K562 (cell line): ENCODE measurements around the gene OR51Q1. TPM values are rescaled to one million over a fixed set of nuclear protein-coding genes. Genes with fewer than 3 reads are reported as not detected.

ENCODE experiments used
- CREB1 ChIP-seq, 2 experiments: sonication (generic) in 1 of 2; formaldehyde crosslinking in 1 of 2; IDR thresholded peaks; 2 replicates each; pipeline versions ENCODE4 v1.6.1 to v1.8.0; 2012 to 2022; ENCODE audit warnings: inconsistent platforms in 1 of 2, mild to moderate bottlenecking in 1 of 2, missing genetic modification reagents in 1 of 2, moderate library complexity in 1 of 2
- GATAD2A ChIP-seq: fragments of 450-650 bp; IDR thresholded peaks from 2 replicates; pipeline ENCODE4 v1.6.1; 2017
- GMEB1 ChIP-seq: fragments of 250-450 bp; sonication (Bioruptor Pico); IDR thresholded peaks from 2 replicates; pipeline ENCODE4 v1.4.0; 2020; ENCODE audit warnings: mild to moderate bottlenecking
- polyA plus RNA-seq, 8 experiments: library from polyadenylated mRNA; depleted of rRNA in 4 of 8; stranded (reverse) in 5 of 8; unstranded in 3 of 8; fragments of >200 nt; fragmentation: Nextera tagmentation in 2 of 8; fragmentation: Illumina TruSeq in 1 of 8; extraction: Ambion mirVana in 2 of 8; extraction: Trizol in 1 of 8; gene quantifications; 2 replicates each; pipeline versions ENCODE4 v1.2.1 to v1.2.3, GENCODE V29; 2011 to 2014; ENCODE audit warnings: inconsistent platforms in 1 of 8, missing spikeins in 1 of 8
- total RNA-seq, 7 experiments: library from RNA; depleted of rRNA in 6 of 7; stranded (reverse); fragments of >200 nt in 6 of 7; fragmentation: Illumina TruSeq in 2 of 7; extraction: Trizol in 2 of 7; gene quantifications; 2 replicates each; pipeline versions ENCODE4 v1.2.1 to v1.2.3, GENCODE V29; 2011 to 2021; ENCODE audit warnings: low replicate concordance in 1 of 7
- TF ChIP-seq, protein P1 (sequence below), 2 experiments: fragments of 450-650 bp; formaldehyde crosslinking in 1 of 2; IDR thresholded peaks; 2 replicates each; pipeline versions ENCODE4 v1.4.0 to v1.6.1; 2014 to 2020; ENCODE audit warnings: mild to moderate bottlenecking in 2 of 2, borderline replicate concordance in 1 of 2, low read depth in 1 of 2
- TF ChIP-seq, protein P2 (sequence below): fragments of 250-450 bp; sonication (Bioruptor Pico); IDR thresholded peaks from 2 replicates; pipeline ENCODE4 v1.5.0; 2021

OR51Q1 gene
- total and polyA plus RNA-seq, 9 of the 15 experiments (the other 6 are each of a cell fraction or from before 2014, with no cell fraction given), result 0.69 TPM; not detected in 8

DNA sequence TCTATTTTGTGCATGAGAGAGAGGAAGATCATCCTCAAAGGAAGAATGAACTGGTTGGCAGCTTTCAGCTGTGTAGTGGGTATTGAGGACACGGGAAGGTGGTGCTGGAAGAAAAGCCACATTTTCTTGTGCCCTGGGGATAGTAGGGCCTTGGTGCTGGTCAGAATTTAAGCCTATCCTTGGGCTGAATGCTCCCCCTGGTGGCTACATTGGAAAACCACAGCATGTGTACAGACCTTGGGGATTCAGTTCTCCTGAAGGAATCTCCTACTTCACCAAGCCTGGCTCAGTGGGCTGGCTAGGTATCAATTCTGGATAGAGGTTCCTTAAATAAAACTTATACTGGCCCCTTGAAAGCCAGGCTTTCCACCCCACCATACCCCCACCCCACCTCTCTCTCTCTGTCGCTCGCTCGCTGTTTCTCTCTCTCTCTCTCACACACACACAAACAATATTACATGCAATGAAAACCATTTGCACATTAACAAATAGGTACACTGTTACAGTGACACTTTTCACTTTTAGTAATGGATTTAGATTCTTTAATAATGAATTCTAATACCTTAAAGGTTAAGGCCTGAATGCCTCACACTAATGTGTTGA lies 41.1 kb upstream of the OR51Q1 start (continued):
- TF ChIP-seq, protein P1, sequence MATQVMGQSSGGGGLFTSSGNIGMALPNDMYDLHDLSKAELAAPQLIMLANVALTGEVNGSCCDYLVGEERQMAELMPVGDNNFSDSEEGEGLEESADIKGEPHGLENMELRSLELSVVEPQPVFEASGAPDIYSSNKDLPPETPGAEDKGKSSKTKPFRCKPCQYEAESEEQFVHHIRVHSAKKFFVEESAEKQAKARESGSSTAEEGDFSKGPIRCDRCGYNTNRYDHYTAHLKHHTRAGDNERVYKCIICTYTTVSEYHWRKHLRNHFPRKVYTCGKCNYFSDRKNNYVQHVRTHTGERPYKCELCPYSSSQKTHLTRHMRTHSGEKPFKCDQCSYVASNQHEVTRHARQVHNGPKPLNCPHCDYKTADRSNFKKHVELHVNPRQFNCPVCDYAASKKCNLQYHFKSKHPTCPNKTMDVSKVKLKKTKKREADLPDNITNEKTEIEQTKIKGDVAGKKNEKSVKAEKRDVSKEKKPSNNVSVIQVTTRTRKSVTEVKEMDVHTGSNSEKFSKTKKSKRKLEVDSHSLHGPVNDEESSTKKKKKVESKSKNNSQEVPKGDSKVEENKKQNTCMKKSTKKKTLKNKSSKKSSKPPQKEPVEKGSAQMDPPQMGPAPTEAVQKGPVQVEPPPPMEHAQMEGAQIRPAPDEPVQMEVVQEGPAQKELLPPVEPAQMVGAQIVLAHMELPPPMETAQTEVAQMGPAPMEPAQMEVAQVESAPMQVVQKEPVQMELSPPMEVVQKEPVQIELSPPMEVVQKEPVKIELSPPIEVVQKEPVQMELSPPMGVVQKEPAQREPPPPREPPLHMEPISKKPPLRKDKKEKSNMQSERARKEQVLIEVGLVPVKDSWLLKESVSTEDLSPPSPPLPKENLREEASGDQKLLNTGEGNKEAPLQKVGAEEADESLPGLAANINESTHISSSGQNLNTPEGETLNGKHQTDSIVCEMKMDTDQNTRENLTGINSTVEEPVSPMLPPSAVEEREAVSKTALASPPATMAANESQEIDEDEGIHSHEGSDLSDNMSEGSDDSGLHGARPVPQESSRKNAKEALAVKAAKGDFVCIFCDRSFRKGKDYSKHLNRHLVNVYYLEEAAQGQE (IDR thresholded peaks at IDR 0.05; ENCODE audit: borderline replicate concordance), result peak; percentile 59; the same call in 1 of the 2 replicates
- TF ChIP-seq, protein P1 (CRISPR knock-in tag; IDR thresholded peaks at IDR 0.05; ENCODE audit: low read depth), result no peak
- TF ChIP-seq, protein P2, sequence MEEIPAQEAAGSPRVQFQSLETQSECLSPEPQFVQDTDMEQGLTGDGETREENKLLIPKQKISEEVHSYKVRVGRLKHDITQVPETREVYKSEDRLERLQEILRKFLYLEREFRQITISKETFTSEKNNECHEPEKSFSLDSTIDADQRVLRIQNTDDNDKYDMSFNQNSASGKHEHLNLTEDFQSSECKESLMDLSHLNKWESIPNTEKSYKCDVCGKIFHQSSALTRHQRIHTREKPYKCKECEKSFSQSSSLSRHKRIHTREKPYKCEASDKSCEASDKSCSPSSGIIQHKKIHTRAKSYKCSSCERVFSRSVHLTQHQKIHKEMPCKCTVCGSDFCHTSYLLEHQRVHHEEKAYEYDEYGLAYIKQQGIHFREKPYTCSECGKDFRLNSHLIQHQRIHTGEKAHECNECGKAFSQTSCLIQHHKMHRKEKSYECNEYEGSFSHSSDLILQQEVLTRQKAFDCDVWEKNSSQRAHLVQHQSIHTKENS (CRISPR knock-in tag), result no peak
- TF ChIP-seq GATAD2A, result no peak
- no peak for TF ChIP-seq CREB1 (IDR thresholded peaks at IDR 0.05)
- no peak for TF ChIP-seq CREB1 (CRISPR knock-in tag; IDR thresholded peaks at IDR 0.05)
- TF ChIP-seq GMEB1 (CRISPR knock-in tag), result no peak
